DND-41 (cell line): ENCODE data around the gene RAB6B.

Source experiments
- ATAC-seq: fragments of 200-7000 bp; cut with Tn5 transposase; 3 replicates; pipeline ENCODE4 v1.9.1; 2021; ENCODE audit warnings: low read depth; ENCODE audit not compliant: insufficient read depth
- DNase-seq: peaks from one replicate; pipeline ENCODE4 v3.0.0-alpha.2; 2020
- H2AFZ ChIP-seq: 2 replicates; pipeline ENCODE4 v1.6.0; 2012; ENCODE audit warnings: low read depth, low read length
- H3K27ac ChIP-seq: 2 replicates; pipeline ENCODE4 v1.5.1; 2012; ENCODE audit warnings: low read length, inconsistent platforms
- H3K27me3 ChIP-seq: fragments of 200-600 bp; sonication (generic); 2 replicates; pipeline ENCODE4 v1.6.0; 2012; ENCODE audit warnings: low read length, mild to moderate bottlenecking, inconsistent platforms; ENCODE audit not compliant: insufficient read depth, poor library complexity
- H3K36me3 ChIP-seq: 2 replicates; pipeline ENCODE4 v1.5.1; 2012; ENCODE audit warnings: low read length, inconsistent platforms; ENCODE audit not compliant: insufficient read depth
- H3K4me1 ChIP-seq: 2 replicates; pipeline ENCODE4 v1.5.1; 2012; ENCODE audit warnings: mild to moderate bottlenecking, low read length; ENCODE audit not compliant: insufficient read depth
- H3K4me2 ChIP-seq: 2 replicates; pipeline ENCODE4 v1.6.0; 2012; ENCODE audit warnings: mild to moderate bottlenecking, moderate library complexity, low read length, inconsistent platforms; ENCODE audit not compliant: insufficient read depth
- H3K4me3 ChIP-seq, 2 experiments: fragments of 200-600 bp in 1 of 2; shearing (Covaris generic) in 1 of 2; 2 replicates each; pipeline ENCODE4 v1.5.1; 2012 to 2016; ENCODE audit warnings: inconsistent platforms in 2 of 2, low read length in 2 of 2, mild to moderate bottlenecking in 2 of 2, low read depth in 1 of 2, moderate library complexity in 1 of 2
- H3K79me2 ChIP-seq: 2 replicates; pipeline ENCODE4 v1.6.0; 2012; ENCODE audit warnings: low read length, inconsistent platforms; ENCODE audit not compliant: insufficient read depth
- H3K9ac ChIP-seq: 2 replicates; pipeline ENCODE4 v1.6.0; 2012; ENCODE audit warnings: low read depth, mild to moderate bottlenecking, inconsistent platforms, low read length, moderate library complexity
- H3K9me3 ChIP-seq: 2 replicates; pipeline ENCODE4 v1.5.1; 2012; ENCODE audit warnings: low read length, moderate library complexity, mild to moderate bottlenecking, inconsistent platforms; ENCODE audit not compliant: insufficient read depth, severe bottlenecking
- H4K20me1 ChIP-seq: 2 replicates; pipeline ENCODE4 v1.6.0; 2012; ENCODE audit warnings: low read length; ENCODE audit not compliant: insufficient read depth
- EZH2 ChIP-seq: IDR thresholded peaks from 3 replicates; pipeline ENCODE4 v1.6.1; 2012; ENCODE audit warnings: borderline replicate concordance, low read depth, mild to moderate bottlenecking, moderate library complexity, low read length, inconsistent platforms; ENCODE audit not compliant: severe bottlenecking
- TF ChIP-seq, protein P1 (sequence below): IDR thresholded peaks from 2 replicates; pipeline ENCODE4 v1.5.1; 2012; ENCODE audit warnings: borderline replicate concordance, low read length, moderate library complexity, mild to moderate bottlenecking; ENCODE audit not compliant: poor library complexity, severe bottlenecking; ENCODE audit errors: extremely low read depth

RAB6B gene

DNA sequence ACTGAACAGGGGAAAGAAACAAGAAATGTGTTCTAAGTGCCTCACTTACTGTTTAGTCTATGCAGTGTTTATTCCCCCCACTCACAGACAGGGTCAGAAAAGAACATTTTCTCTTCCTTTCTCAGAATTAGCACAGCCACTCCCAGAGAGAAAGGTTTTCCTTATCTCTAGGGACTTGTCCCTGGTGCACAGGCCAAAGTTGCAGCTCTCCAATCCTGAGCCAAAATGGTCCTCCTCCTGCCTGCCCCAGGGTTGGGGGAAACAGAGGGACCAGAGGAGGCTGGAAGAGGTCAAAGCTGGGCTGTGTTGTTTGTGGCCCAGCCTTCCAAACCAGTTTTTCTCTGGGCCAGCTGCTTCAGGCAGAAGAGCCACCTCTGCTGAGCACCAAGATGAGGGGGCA lies 12.0 kb downstream of the RAB6B start:
- no peak for DNase-seq
- no peak overlapping the region for H3K4me2 ChIP-seq
- no peak overlapping the region for H3K4me3 ChIP-seq
- no peak overlapping the region for H3K27ac ChIP-seq
- no peak for TF ChIP-seq EZH2
- TF ChIP-seq, protein P1, sequence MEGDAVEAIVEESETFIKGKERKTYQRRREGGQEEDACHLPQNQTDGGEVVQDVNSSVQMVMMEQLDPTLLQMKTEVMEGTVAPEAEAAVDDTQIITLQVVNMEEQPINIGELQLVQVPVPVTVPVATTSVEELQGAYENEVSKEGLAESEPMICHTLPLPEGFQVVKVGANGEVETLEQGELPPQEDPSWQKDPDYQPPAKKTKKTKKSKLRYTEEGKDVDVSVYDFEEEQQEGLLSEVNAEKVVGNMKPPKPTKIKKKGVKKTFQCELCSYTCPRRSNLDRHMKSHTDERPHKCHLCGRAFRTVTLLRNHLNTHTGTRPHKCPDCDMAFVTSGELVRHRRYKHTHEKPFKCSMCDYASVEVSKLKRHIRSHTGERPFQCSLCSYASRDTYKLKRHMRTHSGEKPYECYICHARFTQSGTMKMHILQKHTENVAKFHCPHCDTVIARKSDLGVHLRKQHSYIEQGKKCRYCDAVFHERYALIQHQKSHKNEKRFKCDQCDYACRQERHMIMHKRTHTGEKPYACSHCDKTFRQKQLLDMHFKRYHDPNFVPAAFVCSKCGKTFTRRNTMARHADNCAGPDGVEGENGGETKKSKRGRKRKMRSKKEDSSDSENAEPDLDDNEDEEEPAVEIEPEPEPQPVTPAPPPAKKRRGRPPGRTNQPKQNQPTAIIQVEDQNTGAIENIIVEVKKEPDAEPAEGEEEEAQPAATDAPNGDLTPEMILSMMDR: no peak
- no peak overlapping the region for H2AFZ ChIP-seq
- H3K9me3 ChIP-seq: no peaks in the 10 kb centered on the region
- no peaks in the 10 kb centered on the region for H3K4me1 ChIP-seq
- H3K79me2 ChIP-seq: no peaks in the 10 kb centered on the region
- H4K20me1 ChIP-seq: no peaks in the 10 kb centered on the region
- no peaks in the 10 kb centered on the region for H3K36me3 ChIP-seq
- H3K27me3 ChIP-seq: peaks cover 5% of the 10 kb centered on the region
- no peak overlapping the region for H3K9ac ChIP-seq
- no peak for ATAC-seq

DNA sequence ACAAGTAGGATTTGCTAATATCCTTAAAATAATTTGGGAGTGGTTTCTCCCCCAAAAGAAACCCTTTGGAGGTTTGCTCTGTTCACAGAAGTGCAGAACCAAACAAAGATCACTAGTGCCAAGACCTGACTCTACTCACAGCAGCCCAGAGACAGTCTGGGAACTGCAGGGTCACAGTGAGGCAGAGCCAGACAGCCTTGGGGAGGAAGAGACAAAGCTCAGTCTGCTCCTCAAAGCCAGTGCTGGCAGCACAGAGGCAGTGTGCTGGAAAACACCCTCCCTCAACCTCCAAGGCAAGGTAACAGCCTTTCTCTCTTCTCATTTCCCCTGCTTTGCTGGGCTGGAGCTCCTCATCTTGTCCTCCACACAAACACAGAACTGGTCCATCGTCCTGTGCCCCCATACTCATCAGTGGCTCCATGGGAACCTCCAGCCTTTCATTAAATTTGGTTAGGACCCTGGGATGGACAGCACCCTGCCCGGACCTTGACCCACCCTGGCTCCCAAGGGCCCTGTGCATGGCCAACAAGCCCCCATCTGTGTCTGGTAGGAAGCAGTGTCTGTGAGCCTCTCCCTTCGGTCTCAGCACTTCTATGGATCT lies 12.6 kb downstream of the RAB6B start:
- no peak for ATAC-seq
- no peak overlapping the region for H3K4me2 ChIP-seq

DNA sequence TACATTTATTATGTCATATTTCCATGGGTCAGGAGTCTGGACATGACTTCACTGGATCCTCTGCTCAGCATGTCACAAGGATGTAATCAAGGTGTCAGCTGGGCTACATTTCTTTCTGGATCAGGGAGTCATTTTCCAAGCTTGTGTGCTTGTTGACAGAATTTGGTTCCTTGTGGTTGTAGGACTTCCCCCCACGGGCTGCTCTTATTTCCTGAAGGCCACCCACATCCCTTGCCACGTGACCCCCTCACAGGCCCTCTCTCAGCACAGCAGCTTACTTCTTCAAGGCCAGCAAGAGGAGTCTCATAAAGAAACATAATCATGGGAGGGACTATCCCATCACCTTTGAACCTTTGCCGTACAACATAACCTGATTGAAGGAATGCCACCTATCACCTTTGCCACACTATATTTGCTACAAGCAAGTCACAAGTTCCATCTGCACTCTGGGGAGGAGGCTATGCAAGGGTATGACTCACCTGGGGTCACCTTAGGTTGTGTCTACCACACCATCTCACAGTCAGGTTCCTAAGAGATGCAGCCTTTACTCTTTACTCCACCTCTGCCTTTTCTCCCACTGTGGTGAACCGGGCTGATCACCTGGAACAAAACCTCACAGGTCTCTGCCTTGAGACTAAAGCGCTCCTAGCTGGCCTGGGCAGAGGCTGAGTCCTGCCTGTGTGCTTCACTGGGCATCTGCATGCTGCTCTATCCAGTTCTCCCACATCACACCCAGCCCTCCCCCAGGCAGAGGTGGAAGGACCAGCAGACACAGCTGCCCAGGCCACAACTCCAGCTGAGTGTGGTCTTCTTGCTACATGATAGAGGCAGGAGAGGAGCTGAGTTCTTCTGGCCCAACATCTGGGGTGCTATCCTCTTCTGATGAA lies 13.5 kb downstream of the RAB6B start:
- no peaks in the 10 kb centered on the region for H3K36me3 ChIP-seq
- no peaks in the 10 kb centered on the region for H4K20me1 ChIP-seq
- H3K4me1 ChIP-seq: no peaks in the 10 kb centered on the region
- H3K9ac ChIP-seq: no peak overlapping the region
- no peak overlapping the region for H2AFZ ChIP-seq
- DNase-seq: no peak
- no peak overlapping the region for H3K4me3 ChIP-seq
- H3K4me2 ChIP-seq: no peak overlapping the region
- peaks cover 5% of the 10 kb centered on the region for H3K27me3 ChIP-seq
- H3K27ac ChIP-seq: no peak overlapping the region
- TF ChIP-seq, protein P1: no peak
- TF ChIP-seq EZH2: no peak
- no peaks in the 10 kb centered on the region for H3K9me3 ChIP-seq
- no peaks in the 10 kb centered on the region for H3K79me2 ChIP-seq
- no peak for ATAC-seq

More for the DNA sequence above, 12.6 kb downstream of the RAB6B start:
- TF ChIP-seq EZH2: no peak
- TF ChIP-seq, protein P1: no peak
- no peaks in the 10 kb centered on the region for H3K9me3 ChIP-seq
- DNase-seq: no peak
- H3K27ac ChIP-seq: no peak overlapping the region
- H3K9ac ChIP-seq: no peak overlapping the region
- H2AFZ ChIP-seq: no peak overlapping the region
- no peaks in the 10 kb centered on the region for H3K4me1 ChIP-seq
- H3K27me3 ChIP-seq: peaks cover 5% of the 10 kb centered on the region
- H3K79me2 ChIP-seq: no peaks in the 10 kb centered on the region
- H3K4me3 ChIP-seq: no peak overlapping the region
- no peaks in the 10 kb centered on the region for H3K36me3 ChIP-seq
- no peaks in the 10 kb centered on the region for H4K20me1 ChIP-seq
